Measurements from ENCODE around the gene TREML2.

GRCh38 chr6:41162687-41163418 is 38.1 kb downstream of the TREML2 start, which contains the start of gene TREM2:
- TF ChIP-seq CTCF (IDR thresholded peaks at IDR 0.05) (no peak), EP300 (IDR thresholded peaks at IDR 0.05) (no peak), POLR2A (IDR thresholded peaks at IDR 0.05) (no peak)
